Ishikawa (cell line): Measurements from ENCODE around the gene ACTN2.

Experiments used
- CEBPB ChIP-seq: IDR thresholded peaks from 2 replicates; pipeline ENCODE4 v1.6.1; 2012
- EGR1 ChIP-seq: IDR thresholded peaks from 2 replicates; pipeline ENCODE4 v1.6.1; 2012
- EP300 ChIP-seq: IDR thresholded peaks from 2 replicates; pipeline ENCODE4 v1.6.1; 2012; ENCODE audit warnings: borderline replicate concordance
- MAX ChIP-seq: IDR thresholded peaks from 2 replicates; pipeline ENCODE4 v1.6.1; 2012
- REST ChIP-seq: IDR thresholded peaks from 2 replicates; pipeline ENCODE4 v1.6.1; 2012; ENCODE audit warnings: low read depth, mild to moderate bottlenecking
- ZBTB7A ChIP-seq: IDR thresholded peaks from 2 replicates; pipeline ENCODE4 v1.6.1; 2012; ENCODE audit warnings: low read depth

GRCh38 chr1:236806634-236807033 lies 120.3 kb downstream of the ACTN2 start:
- no peak for TF ChIP-seq EP300
- TF ChIP-seq ZBTB7A = no peak
- TF ChIP-seq CEBPB = no peak
- TF ChIP-seq MAX = no peak
- TF ChIP-seq REST = no peak
- TF ChIP-seq EGR1 = no peak
